VCaP (cell line): ENCODE measurements around the gene SCGB1D2.

Experiments
- H3K27ac ChIP-seq: fragments of 450-650 bp; 2 replicates; pipeline ENCODE4 v1.5.1; 2017
- CTCF ChIP-seq: fragments of 450-650 bp; conservative IDR thresholded peaks from 2 replicates; pipeline ENCODE4 v1.5.1; 2017; ENCODE audit warnings: mild to moderate bottlenecking, moderate library complexity

Gene SCGB1D2

GRCh38 chr11:62241095-62241494 lies 944 bp upstream of the SCGB1D2 start:
- no peak for TF ChIP-seq CTCF
- H3K27ac ChIP-seq, result peak overlapping the region; percentile 73

GRCh38 chr11:62245271-62245753 lies 3.3 kb downstream of the SCGB1D2 start:
- no peak for TF ChIP-seq CTCF

GRCh38 chr11:62251698-62252097 lies 9.7 kb downstream of the SCGB1D2 start:
- no peak for TF ChIP-seq CTCF
- no peak overlapping the region for H3K27ac ChIP-seq

More at GRCh38 chr11:62245271-62245753, 3.3 kb downstream of the SCGB1D2 start:
- no peak overlapping the region for H3K27ac ChIP-seq

GRCh38 chr11:62253999-62254542 lies 12.0 kb downstream of the SCGB1D2 start:
- no peak overlapping the region for H3K27ac ChIP-seq
- TF ChIP-seq CTCF, result no peak

- no peak for TF ChIP-seq CTCF
- H3K27ac ChIP-seq, result no peak overlapping the region
Observed at GRCh38 chr11:62256281-62256680, 14.2 kb downstream of the SCGB1D2 start.

GRCh38 chr11:62260261-62260953 lies 18.4 kb downstream of the SCGB1D2 start:
- H3K27ac ChIP-seq, result no peak overlapping the region
- TF ChIP-seq CTCF, result no peak

GRCh38 chr11:62264004-62264403 lies 22.0 kb downstream of the SCGB1D2 start:
- no peak overlapping the region for H3K27ac ChIP-seq
- no peak for TF ChIP-seq CTCF
